ENCODE results near the gene MEX3A. TPM values are rescaled to one million over a fixed set of nuclear protein-coding genes. Genes with fewer than 3 reads are reported as not detected.
"Not testable (repeated sequence)": the region's sequence is repeated elsewhere in the genome, so short reads cannot be mapped to it uniquely, and the experiment has no call there.

The MEX3A gene
- polyA plus RNA-seq (2013, experiment 1 of 2; ENCODE audit: insufficient read length), result 13.3 TPM
- 7.6 TPM for polyA plus RNA-seq (2013, experiment 2 of 2; ENCODE audit: insufficient read length)

- DNase-seq, result peak; percentile 80
Observed at GRCh38 chr1:156082309-156083091, at the start of gene MEX3A. Gene MEX3A, minus strand, starts transcription at chr1:156082465. Its CDS starts 467 bp downstream, at chr1:156081998.

- no peak for DNase-seq
Observed at GRCh38 chr1:156130578-156130942, 48.3 kb upstream of the MEX3A start.

- DNase-seq, result peak; percentile 98
Observed at GRCh38 chr1:156129687-156130577, 47.7 kb upstream of the MEX3A start.

GRCh38 chr1:156128654-156129597 lies 46.7 kb upstream of the MEX3A start:
- DNase-seq, result peak; percentile 62

GRCh38 chr1:156128308-156128653 lies 46.0 kb upstream of the MEX3A start:
- no peak for DNase-seq

GRCh38 chr1:156126630-156127534 lies 44.6 kb upstream of the MEX3A start:
- DNase-seq, result peak; percentile 96

GRCh38 chr1:156126043-156126629 lies 43.9 kb upstream of the MEX3A start:
- peak; percentile 99 for DNase-seq

GRCh38 chr1:156125544-156125943 lies 43.3 kb upstream of the MEX3A start:
- not testable (repeated sequence) for DNase-seq

GRCh38 chr1:156124557-156125483 lies 42.6 kb upstream of the MEX3A start:
- peak; percentile 60 for DNase-seq

- peak; percentile 97 for DNase-seq
Observed at GRCh38 chr1:156123356-156124196, 41.3 kb upstream of the MEX3A start.

GRCh38 chr1:156122519-156123355 lies 40.5 kb upstream of the MEX3A start:
- DNase-seq, result peak; percentile 89

- no peak for DNase-seq
Observed at GRCh38 chr1:156122086-156122485, 39.8 kb upstream of the MEX3A start.

GRCh38 chr1:156121457-156121856 lies 39.2 kb upstream of the MEX3A start:
- no peak for DNase-seq

GRCh38 chr1:156121005-156121404 lies 38.7 kb upstream of the MEX3A start:
- DNase-seq, result not testable (repeated sequence)

- no peak for DNase-seq
Observed at GRCh38 chr1:156120318-156120717, 38.1 kb upstream of the MEX3A start.

- DNase-seq, result peak; percentile 86
Observed at GRCh38 chr1:156119503-156120209, 37.4 kb upstream of the MEX3A start.

Data from fibroblast of skin of back (primary cell).